ENCODE measurements around the gene FAHD1. TPM values are rescaled to one million over a fixed set of nuclear protein-coding genes. Genes with fewer than 3 reads are reported as not detected.
A peak's percentile ranks its signal among the peaks of the same experiment; 100 is the strongest.
"Not testable (repeated sequence)": the region's sequence is repeated elsewhere in the genome, so short reads cannot be mapped to it uniquely, and the experiment has no call there.

The FAHD1 gene
- total RNA-seq, 1 experiment from 2014 or later: 64.9 TPM

DNA sequence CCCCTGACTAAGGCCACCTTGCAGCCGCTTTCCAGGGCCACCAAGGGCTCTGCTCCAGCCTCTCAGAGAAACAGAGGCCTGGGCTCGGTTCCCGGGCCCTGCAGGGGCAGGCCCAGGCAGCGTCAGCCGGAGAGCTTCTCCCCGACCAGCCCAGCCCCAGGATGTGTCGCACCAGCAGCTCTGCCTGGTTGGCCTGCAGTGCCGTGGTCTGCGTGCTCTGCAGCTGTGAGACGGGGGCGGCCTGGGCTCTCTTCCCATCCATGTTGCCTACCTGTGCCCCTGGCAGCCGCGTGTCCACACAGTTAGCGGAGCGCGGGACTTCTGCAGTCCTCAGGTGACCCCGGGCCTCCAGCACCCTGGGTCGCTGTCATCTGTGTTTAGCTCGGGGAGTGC is 38.3 kb upstream of the FAHD1 start:
- no peak for DNase-seq (ENCODE audit: low read depth)

GRCh38 chr16:1789643-1790045 is 37.4 kb upstream of the FAHD1 start:
- DNase-seq (ENCODE audit: low read depth): no peak

DNA sequence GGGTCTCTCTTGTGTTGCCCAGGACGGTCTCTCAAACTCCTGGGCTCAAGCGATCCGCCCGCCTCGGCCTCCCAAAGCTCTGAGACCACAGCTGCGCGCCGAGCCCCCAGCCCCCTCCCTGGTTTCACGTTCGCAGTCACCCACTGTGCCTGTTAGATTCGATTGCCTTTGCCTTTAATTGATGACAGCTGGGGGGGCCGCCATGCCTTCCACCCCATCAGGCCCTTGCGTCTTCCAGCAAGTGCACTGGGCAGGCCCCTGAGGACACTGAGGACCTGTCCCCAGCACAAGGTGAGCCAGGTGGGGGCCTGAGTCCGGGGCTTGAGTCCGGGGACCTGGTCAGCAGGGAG is 36.8 kb upstream of the FAHD1 start:
- no peak for DNase-seq (ENCODE audit: low read depth)

- DNase-seq (ENCODE audit: low read depth): no peak
Measured at GRCh38 chr16:1790611-1791255, 36.3 kb upstream of the FAHD1 start.

DNA sequence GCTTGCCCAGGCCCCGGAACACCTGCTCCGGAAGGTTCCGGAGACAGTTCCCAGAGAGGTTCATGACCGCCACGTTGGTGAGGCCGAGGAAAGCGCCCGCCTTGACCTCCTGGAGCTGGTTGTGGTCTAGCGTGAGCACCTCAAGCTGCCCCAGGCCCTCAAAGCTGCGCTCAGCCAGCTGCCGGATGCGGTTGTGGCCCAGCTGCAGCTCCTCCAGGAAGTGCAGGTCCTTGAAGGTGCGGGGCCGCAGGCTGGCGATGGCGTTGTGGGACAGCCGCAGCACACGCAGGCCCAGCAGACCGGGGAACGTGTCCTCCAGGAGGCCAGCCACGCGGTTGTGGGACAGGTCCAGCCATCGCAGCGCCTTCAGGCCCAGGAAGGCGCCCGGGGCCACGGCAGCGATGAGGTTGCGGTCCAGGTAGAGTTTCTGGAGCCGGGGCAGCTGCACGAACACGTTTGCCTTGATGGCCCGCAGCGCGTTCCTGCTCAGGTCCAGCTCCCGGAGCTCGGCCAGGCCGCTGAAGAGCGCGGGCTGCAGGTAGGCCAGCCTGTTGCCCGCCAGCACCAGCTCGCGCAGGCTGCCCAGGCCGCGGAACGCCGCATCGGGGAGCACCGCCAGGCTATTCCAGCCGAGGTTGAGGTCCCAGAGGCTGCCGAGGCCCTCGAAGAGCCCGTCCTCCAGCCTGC is 35.6 kb upstream of the FAHD1 start:
- no peak for DNase-seq (ENCODE audit: low read depth)

DNA sequence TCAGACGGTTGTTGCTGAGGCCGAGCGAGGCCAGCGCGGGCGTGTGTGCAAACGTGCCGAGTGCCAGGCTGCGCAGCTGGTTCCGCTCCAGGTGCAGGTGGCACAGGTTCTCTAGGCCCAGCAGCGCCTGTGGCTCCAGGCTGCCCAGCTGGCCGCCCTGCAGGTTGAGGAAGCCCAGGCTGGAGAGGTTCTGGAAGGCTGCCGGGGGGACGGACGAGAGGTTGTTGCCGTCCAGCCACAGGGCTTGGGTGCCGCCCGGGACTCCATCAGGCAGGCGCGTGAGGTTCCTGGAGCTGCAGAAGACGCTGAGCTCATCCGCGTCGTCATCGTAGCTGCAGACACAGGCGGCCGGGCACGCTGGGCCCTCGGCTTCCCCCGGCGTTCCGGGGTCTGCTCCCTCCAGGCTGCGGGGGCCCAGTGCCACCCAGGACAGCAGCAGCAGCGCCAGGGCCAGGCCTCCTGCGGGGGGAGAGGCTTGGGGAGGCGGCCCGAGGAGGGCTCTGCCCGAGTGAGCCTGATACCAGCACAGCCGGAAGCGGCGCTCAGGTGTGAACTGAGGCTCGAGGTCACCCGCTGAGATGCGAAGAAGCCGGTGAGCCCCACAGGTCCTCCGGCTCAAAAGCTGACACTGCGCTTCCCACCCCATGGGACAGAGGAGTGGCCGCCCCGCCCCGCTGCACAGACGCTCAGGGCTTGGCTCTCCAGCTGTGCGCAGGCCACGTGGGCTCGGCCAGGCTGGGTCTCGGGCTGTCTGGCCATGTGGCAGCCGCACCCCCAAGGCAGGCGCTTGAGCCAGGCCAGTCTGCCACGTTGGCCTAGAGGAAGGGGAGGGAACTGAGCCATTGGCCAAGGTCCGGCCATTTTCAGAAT is 34.8 kb upstream of the FAHD1 start:
- DNase-seq (ENCODE audit: low read depth): no peak

DNA sequence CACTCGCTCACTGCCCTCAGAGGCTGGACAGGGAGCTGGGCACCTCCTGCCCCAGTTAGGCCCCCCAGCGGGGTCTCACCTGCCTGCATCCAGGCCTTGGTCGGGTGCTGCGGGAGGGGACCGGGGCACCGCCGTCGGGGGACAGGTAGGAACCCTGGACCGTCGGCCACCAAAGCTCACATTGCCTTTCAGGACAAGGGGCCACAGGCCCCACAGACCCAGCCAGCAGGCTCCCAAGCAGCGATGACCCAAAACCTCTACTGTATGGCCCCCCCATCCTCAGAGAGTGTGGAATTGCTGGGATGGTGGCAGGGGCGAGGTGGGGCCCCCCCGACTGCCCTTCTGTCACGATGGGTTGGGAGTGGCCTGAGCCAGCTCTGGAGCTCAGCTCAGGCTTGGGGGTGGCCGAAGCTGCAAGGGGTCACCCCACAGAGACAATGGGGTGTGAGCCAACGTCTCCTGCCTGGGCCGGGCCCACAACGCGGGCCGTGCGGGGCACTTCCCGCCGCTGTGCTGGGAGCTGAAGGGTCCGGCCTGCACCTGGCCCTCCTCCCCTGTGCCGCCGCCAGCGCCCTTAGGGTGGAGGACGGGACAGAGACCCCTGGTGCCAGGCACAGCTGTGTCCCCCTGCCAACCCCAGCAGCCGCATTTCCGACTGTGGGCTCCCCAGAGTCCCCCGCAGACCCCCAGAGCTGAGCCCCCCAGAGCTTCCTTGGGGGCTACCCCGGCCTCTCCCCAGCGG is 34.0 kb upstream of the FAHD1 start:
- no peak for DNase-seq (ENCODE audit: low read depth)

GRCh38 chr16:1793578-1794220 is 33.3 kb upstream of the FAHD1 start, which contains the start of gene IGFALS:
Gene IGFALS, minus strand, starts transcription at chr16:1793705. Its CDS starts 53 bp downstream, at chr16:1793652.
- no peak for DNase-seq (ENCODE audit: low read depth)

DNA sequence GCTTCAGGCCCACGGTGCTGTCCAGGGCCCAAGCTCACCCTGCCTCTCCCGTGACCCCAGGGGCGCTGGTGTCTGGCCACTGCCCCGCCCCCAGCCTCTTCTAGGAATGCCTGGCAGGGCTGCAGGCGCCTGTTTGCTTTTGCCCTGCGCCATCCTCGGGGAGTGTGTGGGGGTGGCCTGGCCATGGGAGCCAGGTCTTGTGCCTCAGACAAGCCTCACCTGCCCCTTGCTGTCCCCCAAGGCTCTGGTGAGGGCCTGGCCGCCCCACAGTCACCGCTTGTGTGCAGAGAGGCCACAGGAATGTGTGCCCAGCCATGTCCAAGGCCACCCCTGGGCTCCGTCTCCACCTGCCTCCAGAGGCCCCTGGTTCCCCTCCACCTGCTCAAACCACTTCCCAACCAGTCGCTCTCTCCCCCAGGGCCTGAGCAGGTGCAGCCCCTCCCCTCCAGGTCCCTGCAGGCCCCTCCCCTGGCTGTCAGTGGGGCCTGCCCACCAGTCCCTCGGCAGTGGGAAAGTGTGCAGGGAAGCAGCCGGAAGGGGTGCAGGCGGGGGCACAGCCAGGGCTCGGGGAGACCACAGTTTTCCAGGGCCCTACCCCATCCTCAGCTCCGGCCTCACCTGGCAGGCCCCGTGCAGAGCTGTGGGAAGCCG is 32.7 kb upstream of the FAHD1 start:
- no peak for DNase-seq (ENCODE audit: low read depth)

GRCh38 chr16:1794908-1795666 is 31.9 kb upstream of the FAHD1 start:
- no peak for DNase-seq (ENCODE audit: low read depth)

GRCh38 chr16:1799263-1799662 is 27.7 kb upstream of the FAHD1 start:
- DNase-seq (ENCODE audit: low read depth): not testable (repeated sequence)

DNA sequence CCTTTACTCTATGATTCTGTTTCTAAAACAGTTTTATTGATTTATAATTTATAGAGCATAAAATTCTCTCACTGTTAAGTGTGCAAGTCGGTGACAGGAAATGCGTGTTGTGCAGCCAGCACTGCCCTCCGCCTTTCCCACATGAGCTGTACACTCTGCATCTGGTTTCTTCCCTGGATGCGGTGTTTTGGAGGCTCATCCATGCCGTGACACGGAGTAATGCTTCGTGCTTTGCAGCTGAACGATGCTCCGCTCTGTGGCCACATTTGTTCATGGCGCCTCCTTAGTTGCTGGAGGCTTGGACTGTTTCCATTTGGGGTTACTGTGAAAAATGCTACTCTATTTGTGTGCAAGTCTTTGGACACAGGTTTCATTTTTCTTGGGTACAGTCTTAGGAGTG is 26.3 kb upstream of the FAHD1 start:
- no peak for DNase-seq (ENCODE audit: low read depth)

GRCh38 chr16:1807626-1808025 is 19.4 kb upstream of the FAHD1 start:
- DNase-seq (ENCODE audit: low read depth): no peak

GRCh38 chr16:1808691-1809090 is 18.3 kb upstream of the FAHD1 start:
- DNase-seq (ENCODE audit: low read depth): no peak

DNA sequence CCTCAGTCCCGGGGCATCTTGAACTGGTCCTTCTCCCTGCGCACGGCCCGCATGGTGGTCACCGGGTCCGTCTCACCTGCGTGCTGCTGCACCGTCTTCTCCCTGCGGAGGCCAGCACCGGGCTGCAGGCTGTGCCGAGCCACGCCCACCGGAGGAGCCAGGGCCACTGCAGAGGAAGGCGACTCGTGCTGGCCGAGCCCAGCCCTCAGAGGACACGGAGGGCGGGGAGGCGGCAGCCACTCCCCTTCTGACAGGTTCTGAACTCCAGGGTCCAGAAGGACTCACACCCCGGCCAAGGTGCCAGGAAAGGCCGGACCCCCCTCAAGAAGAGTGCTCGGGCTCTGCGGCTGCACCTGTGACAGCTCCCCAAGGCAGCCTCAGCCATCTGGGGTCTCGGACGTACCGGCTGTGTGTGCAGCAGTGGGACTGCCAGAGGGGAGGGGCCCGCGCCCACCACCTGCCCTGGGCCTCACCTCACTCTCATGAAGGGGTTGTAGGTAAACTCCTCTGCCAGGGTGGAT is 17.7 kb upstream of the FAHD1 start:
- DNase-seq (ENCODE audit: low read depth): no peak

GRCh38 chr16:1810106-1810505 is 16.9 kb upstream of the FAHD1 start:
- no peak for DNase-seq (ENCODE audit: low read depth)

DNA sequence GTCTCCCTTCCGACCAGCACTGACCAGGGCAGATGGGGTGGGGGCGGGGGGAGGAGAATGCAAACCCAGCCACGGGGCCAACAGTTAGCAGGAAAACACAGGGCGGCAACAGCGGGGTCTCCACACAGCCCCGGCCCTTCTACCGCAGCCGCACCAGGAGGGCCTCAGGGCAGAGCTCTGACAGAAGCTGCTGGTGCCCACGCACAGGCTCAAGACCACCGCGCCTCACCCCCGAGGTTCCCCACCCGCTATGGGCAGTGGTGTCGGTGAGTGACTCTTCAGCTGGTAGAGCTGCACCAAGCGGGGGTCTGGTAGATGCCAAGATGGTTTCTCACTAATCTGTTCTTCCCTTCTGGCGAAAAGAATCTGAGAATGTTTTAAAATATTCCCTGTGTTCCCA is 16.5 kb upstream of the FAHD1 start:
- DNase-seq (ENCODE audit: low read depth): no peak

DNA sequence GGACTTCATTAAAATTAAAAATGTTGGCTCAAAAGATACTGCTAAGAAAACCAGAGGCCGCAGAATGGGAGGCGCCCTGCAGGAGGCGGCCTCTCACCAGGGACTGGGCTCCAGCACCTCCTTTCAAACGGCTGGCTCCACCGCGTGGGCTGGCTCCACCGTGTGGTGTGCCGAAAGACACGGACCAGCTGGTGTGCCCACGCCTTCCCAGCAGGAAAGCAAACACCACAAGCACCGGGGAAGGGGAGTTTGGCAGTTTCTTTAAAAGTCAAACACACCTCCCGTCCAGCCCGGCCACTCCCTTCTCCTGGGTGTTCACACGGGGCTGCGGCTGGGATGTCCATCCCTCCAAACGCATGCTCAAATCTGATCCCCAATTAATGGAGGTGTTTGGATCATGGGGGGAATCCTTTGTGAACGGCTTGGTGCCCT is 14.3 kb upstream of the FAHD1 start:
- peak; percentile 73 for DNase-seq (ENCODE audit: low read depth)

DNA sequence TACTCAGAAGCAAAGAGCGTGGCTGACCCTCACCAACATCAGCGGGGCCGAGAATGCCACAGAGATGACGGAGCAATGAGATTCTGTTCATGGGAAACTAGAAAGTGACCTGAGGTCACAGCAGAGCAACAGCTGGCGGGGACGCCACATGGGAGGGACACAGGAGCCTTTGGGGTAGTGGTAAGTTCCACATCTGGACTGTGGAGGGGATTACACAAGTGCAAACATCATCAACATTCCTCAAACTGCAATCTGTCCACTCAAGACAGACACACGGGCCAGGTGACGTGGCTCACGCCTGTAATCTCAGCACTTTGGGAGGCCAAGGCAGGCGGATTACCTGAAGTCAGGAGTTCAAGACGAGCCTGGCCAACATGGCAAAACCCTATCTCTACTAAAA is 11.5 kb upstream of the FAHD1 start:
- DNase-seq (ENCODE audit: low read depth): peak; percentile 7
